22Rv1 (cell line): ENCODE data around the gene SPECC1.
A peak's percentile ranks its signal among the peaks of the same experiment; 100 is the strongest.
"Not testable (repeated sequence)": the region's sequence is repeated elsewhere in the genome, so short reads cannot be mapped to it uniquely, and the experiment has no call there.

ENCODE experiments used
- H3K27ac ChIP-seq: fragments of 450-650 bp; 2 replicates; pipeline ENCODE4 v1.5.1; 2017
- CTCF ChIP-seq: fragments of 450-650 bp; IDR thresholded peaks from 2 replicates; pipeline ENCODE4 v1.5.1; 2017; ENCODE audit warnings: mild to moderate bottlenecking
- ZFX ChIP-seq: fragments of 450-650 bp; IDR thresholded peaks from 2 replicates; pipeline ENCODE4 v1.6.1; 2017; ENCODE audit warnings: antibody characterized with exemption, borderline replicate concordance

Gene SPECC1

DNA sequence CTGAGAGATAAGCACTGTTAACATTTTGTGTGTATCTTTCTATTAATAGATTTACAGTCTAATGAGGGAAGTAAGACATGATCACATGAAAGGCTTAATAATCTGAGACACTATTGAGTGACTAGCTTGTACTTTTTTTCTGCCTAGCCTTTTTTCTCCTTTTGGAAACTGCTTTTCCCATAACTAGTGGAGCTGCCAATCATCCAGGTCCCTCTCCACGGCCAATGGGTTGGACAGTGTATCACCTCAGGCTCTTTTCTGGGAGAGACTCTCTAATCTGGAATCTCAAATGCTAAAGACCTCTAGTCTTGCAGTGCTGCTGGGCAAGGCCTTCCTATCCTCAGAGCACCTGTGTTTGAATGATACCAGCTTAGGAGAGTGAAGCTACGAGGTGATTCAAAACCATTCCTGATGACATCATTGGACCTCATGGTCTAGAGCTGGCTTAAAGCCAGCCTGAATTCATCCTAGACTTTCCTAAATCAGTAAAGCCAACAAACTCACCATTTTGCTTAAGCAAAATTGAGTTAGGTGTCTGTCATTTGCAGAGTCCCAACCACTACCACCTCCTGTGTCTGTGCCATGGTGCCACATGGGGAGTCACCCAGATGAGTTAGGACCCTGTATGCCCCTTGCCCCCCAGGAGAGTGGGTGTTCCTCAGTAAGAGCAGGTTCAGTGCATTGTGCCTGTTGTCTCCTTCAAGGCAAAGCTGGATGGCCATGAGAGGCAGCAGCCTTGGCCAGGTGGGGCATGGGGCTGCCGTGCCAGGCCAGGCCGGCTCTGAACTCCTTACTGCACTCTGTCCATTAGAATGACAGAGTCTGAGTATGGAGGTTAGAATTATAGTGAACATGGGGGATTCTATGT lies 62.9 kb downstream of the SPECC1 start:
- no peak for TF ChIP-seq ZFX
- TF ChIP-seq CTCF, result no peak
- H3K27ac ChIP-seq, result peak overlapping the region; percentile 30

DNA sequence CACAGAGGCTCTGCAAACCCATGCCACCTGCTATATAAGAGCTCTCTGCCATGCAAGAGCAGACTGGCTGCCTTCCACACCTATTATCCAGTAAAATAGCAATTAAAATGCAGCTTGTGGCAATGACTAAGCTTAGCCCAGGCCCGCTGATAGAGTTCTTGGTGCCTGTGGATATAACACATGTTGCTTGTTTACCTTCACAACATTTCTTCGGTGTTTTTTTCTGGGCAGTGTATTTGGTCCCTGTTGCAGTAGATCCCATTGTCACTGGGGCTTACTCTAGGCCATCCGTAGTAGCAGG lies 63.5 kb downstream of the SPECC1 start:
- no peak for TF ChIP-seq CTCF
- no peak for TF ChIP-seq ZFX
- no peak overlapping the region for H3K27ac ChIP-seq

DNA sequence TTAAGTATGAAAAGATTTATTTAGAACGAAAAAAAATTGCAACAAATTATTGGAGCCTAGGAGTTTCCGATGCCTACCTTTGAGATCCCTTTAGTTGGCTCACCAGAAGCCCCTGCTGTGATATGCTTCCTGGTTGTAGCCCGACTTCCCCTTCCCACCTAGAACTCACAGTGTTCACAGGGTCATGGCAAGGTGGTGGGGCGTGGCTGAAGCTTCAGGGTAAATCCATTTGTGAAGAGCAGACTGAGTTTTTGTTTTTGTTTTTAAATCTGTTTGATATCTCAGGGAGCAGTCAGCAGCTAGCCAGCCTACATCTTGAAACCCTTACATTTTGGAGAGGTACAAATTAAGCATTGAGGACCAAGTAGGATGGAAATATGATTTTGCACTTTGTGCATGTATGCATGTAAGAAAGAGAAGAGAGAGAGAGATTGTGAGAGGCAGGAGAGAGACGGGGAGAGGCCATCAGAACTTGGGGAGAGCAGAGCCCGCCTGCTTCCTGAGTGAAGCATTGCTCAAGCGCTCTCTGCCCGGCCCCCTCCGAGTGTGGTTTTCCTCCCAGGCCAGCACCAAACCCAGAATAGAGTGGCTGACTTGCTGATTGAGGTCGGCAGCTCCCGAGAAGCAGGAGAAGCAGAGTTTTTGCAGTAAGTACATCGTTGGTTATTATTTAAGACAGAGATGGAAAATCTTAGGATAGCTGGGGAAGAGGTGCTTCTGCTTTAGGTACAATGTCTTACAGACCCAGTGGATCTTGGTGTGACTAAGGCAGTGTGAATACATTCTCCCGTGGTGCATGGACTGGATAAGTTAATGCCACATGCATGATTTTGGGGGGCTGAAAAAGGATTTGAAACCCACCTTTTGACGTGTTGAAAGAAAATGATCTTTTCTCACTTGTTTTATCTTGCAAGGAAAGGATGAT lies 64.2 kb downstream of the SPECC1 start:
- no peak overlapping the region for H3K27ac ChIP-seq
- TF ChIP-seq CTCF (no peak), ZFX (no peak)

DNA sequence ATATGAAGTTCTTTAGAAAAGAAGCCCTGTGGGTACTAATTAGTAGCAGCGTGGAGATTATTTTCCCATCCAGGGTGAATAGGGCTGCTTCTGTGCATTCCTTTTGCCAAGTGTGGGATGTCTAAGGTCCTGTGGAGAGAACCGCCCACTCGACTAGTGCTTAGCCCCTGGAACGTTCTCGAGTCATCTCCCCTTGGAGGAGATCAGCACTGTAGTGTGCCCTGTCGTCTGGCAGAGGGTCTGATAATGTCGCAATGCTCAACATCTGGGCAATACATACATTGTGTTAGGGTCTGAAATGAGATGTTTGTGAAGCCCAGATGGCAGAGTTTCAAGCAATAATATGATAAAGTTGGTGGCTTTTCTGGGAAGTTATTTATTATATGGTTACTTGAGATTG lies 64.8 kb downstream of the SPECC1 start:
- H3K27ac ChIP-seq, result no peak overlapping the region
- TF ChIP-seq ZFX, result no peak
- TF ChIP-seq CTCF, result no peak

DNA sequence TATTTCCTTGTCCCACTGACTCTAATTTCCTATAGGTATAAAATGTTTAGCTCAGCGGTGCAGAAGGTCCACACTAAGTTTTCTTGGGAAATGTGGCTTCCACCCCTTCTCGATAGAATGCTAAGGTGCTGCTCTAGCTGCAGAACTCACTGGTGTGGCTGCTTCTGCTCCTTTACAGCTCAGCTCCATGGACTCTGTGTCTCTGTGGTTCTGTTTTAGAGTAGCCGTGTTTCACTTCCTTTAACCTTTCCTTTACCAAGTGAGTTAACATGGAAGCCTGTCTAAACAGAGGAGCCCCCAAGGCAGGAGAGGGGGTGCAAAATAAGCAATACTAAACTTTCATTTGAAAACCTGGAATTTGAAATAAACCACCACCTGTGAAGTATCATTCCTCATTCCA lies 65.3 kb downstream of the SPECC1 start:
- no peak for TF ChIP-seq CTCF
- TF ChIP-seq ZFX, result no peak

GRCh38 chr17:20076137-20076536 lies 67.0 kb downstream of the SPECC1 start:
- not testable (repeated sequence) for H3K27ac ChIP-seq

More for the DNA sequence above, 65.3 kb downstream of the SPECC1 start:
- no peak overlapping the region for H3K27ac ChIP-seq

- H3K27ac ChIP-seq, result no peak overlapping the region
- TF ChIP-seq ZFX (no peak), CTCF (no peak)
Measured at GRCh38 chr17:20077978-20078685, 69.0 kb downstream of the SPECC1 start.
